Measurements from ENCODE around the gene ATF6.

GRCh38 chr1:161989108-161989507, 223.0 kb downstream of the ATF6 start:
- TF ChIP-seq EP300 (IDR thresholded peaks at IDR 0.05; ENCODE audit: borderline replicate concordance in 1 of 2, low read depth in 2 of 2, low read length in 2 of 2) (no peak), POLR2A (IDR thresholded peaks at IDR 0.05; ENCODE audit: control extremely low read depth in 1 of 2, low read depth in 2 of 2, low read length in 2 of 2) (no peak), JUN (IDR thresholded peaks at IDR 0.05; ENCODE audit: low read depth, low read length) (no peak), SP4 (IDR thresholded peaks at IDR 0.05; ENCODE audit: low read length) (no peak), CTCF (IDR thresholded peaks at IDR 0.05; ENCODE audit: control extremely low read depth in 1 of 3, insufficient read depth in 1 of 3, low read depth in 1 of 3, low read length in 3 of 3) (peak in 1 of 3 experiments; percentile 18; a peak in 1 of 4 replicates), POLR2AphosphoS5 (IDR thresholded peaks at IDR 0.05; ENCODE audit: low read depth, low read length) (no peak), RFX5 (IDR thresholded peaks at IDR 0.05; ENCODE audit: borderline replicate concordance, low read depth, low read length) (no peak), EZH2 (IDR thresholded peaks at IDR 0.05; ENCODE audit: low read depth, low read length, severe bottlenecking) (no peak), RAD21 (IDR thresholded peaks at IDR 0.05 in 1 of 2, conservative IDR thresholded peaks at IDR 0.05 in 1 of 2; ENCODE audit: low read depth in 2 of 2, low read length in 2 of 2) (no peak), CREB1 (IDR thresholded peaks at IDR 0.05) (no peak), USF2 (IDR thresholded peaks at IDR 0.05; ENCODE audit: low read length) (no peak), TAF1 (IDR thresholded peaks at IDR 0.05; ENCODE audit: low read depth, low read length) (no peak)

All from H1 (cell line).